ENCODE results near the gene PRMT2.

DNA sequence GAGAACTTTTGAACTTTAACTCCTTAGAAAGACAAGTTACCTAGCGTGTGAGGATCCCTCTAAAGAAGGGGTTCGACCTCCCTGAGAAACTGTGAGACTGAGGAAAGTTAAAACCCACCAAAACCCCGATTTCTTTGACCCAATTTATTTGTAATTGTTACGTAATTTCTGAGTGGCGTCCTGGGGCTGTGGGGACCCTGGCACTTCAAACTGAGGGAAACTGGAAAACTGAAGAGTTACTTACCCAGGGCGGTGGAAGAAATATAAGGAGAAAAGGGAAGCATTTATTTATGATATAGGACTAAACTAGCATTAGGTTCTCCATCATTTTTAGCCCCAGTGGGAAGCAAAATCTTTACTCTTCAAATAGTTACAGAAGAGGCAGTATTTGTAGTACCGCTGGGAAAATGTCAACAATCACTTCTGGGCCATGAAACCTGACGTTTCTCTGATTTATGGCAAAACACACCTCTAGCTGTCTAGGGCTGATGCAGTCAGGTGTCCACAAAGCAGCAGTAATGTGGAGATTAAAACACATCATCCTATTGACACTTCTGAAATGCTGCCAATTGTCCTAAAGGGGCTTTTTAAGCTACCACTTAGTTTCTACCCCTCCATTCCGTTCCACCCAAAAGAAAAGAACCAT is 31.0 kb upstream of the PRMT2 start:
- TF ChIP-seq POLR2A (IDR thresholded peaks at IDR 0.05) (no peak), POLR2AphosphoS5 (IDR thresholded peaks at IDR 0.05) (no peak)
- TF ChIP-seq, protein P1, sequence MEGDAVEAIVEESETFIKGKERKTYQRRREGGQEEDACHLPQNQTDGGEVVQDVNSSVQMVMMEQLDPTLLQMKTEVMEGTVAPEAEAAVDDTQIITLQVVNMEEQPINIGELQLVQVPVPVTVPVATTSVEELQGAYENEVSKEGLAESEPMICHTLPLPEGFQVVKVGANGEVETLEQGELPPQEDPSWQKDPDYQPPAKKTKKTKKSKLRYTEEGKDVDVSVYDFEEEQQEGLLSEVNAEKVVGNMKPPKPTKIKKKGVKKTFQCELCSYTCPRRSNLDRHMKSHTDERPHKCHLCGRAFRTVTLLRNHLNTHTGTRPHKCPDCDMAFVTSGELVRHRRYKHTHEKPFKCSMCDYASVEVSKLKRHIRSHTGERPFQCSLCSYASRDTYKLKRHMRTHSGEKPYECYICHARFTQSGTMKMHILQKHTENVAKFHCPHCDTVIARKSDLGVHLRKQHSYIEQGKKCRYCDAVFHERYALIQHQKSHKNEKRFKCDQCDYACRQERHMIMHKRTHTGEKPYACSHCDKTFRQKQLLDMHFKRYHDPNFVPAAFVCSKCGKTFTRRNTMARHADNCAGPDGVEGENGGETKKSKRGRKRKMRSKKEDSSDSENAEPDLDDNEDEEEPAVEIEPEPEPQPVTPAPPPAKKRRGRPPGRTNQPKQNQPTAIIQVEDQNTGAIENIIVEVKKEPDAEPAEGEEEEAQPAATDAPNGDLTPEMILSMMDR (IDR thresholded peaks at IDR 0.05): no peak
